Stimulated activated naive B cell treated with anti-CD40 and anti-IgM and Interleukin-4, amounts not matched to agents 10 μg/mL and 1 μg/mL and 100 μg/mL, for 72 hours (primary cell): ENCODE data around the gene CADPS.

ENCODE experiments used
- ATAC-seq, 2 donors: fragments of 150-1000 bp; cut with Tn5 transposase; replicated peaks; 2 replicates each; pipeline ENCODE4 v1.10.0; 2021; ENCODE audit warnings: moderate library complexity in 1 of 2
- DNase-seq: peaks from one replicate; pipeline ENCODE4 v3.0.0; 2021
- H3K27ac Mint-ChIP-seq: one replicate; pipeline ENCODE4 v1.8.0; 2022; ENCODE audit warnings: mild to moderate bottlenecking, mixed read lengths
- H3K27me3 Mint-ChIP-seq, 2 donors: one replicate each; pipeline ENCODE4 v1.8.0; 2022; ENCODE audit warnings: mixed read lengths in 2 of 2
- H3K36me3 Mint-ChIP-seq, 2 donors: one replicate each; pipeline ENCODE4 v1.8.0; 2022; ENCODE audit warnings: mixed read lengths in 2 of 2, mild to moderate bottlenecking in 1 of 2
- H3K4me1 Mint-ChIP-seq, 2 donors: one replicate each; pipeline ENCODE4 v1.8.0; 2022; ENCODE audit warnings: mixed read lengths in 2 of 2, mild to moderate bottlenecking in 1 of 2
- H3K4me3 Mint-ChIP-seq, 2 donors: one replicate each; pipeline ENCODE4 v1.8.0; 2022; ENCODE audit warnings: mild to moderate bottlenecking in 2 of 2, mixed read lengths in 2 of 2, moderate library complexity in 1 of 2
- H3K9me3 Mint-ChIP-seq, 2 donors: one replicate each; pipeline ENCODE4 v1.8.0; 2022; ENCODE audit warnings: mixed read lengths in 2 of 2, mild to moderate bottlenecking in 1 of 2

Gene CADPS

GRCh38 chr3:62621176-62621575 lies 254.0 kb downstream of the CADPS start:
- H3K4me1 Mint-ChIP-seq = no peaks in the 10 kb centered on the region

DNA sequence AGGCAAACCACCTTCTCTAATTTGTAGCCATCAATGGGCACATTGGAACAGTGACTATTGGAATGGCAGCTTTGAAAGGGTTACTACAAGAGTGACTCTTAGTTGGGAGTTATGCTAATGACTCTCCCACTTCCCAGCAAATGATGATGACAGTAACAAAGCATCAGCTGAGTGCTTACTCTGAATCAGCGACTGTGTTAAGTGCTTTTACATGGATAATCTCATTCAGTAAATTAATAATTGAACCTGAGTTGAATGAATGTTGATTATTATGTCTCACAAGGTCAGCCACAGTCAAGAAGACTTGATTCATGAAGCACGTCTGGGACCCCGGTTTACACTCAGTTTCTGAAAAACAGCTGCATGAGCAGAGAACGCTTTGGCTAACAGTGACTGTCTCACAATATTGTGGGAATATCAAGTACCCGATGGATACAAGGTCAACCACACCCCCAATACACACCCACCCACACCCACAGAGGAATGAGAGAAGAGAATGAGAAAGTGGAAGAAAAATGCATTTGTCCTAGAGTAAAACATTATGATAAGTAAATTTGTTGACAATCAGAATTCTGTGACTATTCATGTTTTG lies 259.9 kb downstream of the CADPS start:
- ATAC-seq = no peak
- Mint-ChIP-seq H3K27ac (no peak overlapping the region), H3K9me3 (no peaks in the 10 kb centered on the region), H3K27me3 (no peaks in the 10 kb centered on the region), H3K36me3 (no peaks in the 10 kb centered on the region), H3K4me3 (no peak overlapping the region), H3K4me1 (no peaks in the 10 kb centered on the region)
- no peak for DNase-seq

More at GRCh38 chr3:62621176-62621575, 254.0 kb downstream of the CADPS start:
- H3K27me3 Mint-ChIP-seq = peaks cover 0 to 16% of the 10 kb centered on the region in 2 donors
- no peaks in the 10 kb centered on the region for H3K36me3 Mint-ChIP-seq
- no peak for ATAC-seq
- no peak overlapping the region for H3K27ac Mint-ChIP-seq
- no peak for DNase-seq
- no peaks in the 10 kb centered on the region for H3K9me3 Mint-ChIP-seq
- no peak overlapping the region for H3K4me3 Mint-ChIP-seq

- DNase-seq (no peak), ATAC-seq (no peak)
- Mint-ChIP-seq H3K27me3 (no peaks in the 10 kb centered on the region), H3K27ac (no peak overlapping the region), H3K4me1 (no peaks in the 10 kb centered on the region), H3K9me3 (peaks cover 0 to 1% of the 10 kb centered on the region in 2 donors), H3K36me3 (no peaks in the 10 kb centered on the region), H3K4me3 (no peak overlapping the region)
Observed at GRCh38 chr3:62614527-62614926, 260.7 kb downstream of the CADPS start.

GRCh38 chr3:62611541-62612240 lies 263.5 kb downstream of the CADPS start:
- Mint-ChIP-seq H3K36me3 (no peaks in the 10 kb centered on the region), H3K27ac (no peak overlapping the region), H3K4me1 (no peaks in the 10 kb centered on the region), H3K27me3 (no peaks in the 10 kb centered on the region), H3K9me3 (peaks cover 0 to 3% of the 10 kb centered on the region in 2 donors), H3K4me3 (no peak overlapping the region)
- DNase-seq = no peak
- no peak for ATAC-seq

DNA sequence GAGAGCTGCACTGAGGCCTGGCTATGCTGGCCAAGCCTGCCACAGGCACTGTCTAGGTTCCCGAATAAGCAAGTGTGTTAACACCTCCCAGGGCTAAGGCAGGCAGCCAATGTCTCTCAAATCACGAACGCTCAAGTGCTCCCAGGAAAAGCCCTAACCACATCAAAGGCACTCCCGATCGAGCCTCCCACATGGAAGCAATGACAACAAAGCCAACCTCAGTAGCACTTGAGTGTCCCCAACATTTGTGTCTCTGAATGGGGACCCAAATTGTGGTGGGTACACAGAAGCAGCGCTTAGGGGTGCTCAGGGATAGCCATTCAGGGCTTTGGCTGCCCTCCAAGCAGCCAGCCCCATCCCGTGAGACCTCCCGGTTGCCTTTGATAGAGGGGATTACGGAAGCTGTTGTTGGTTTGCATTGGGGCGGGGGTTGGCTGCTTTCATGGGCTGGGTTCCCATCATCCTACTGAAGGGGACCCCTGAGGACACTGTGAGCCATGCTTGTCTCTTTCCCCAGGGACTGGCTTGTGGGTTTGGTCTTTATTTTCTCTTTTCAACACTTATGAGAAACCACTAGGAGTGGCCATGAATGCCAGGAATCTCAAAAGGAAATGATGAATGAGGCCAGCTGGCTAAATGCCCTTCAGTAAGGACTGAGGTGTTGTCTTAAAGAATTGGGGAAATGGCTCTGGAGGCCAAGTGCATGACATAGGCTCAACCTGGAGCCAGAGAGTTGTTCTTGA lies 267.8 kb downstream of the CADPS start:
- no peak overlapping the region for H3K27ac Mint-ChIP-seq
- H3K4me3 Mint-ChIP-seq = no peak overlapping the region
- H3K9me3 Mint-ChIP-seq = peaks cover 0 to 3% of the 10 kb centered on the region in 2 donors
- no peaks in the 10 kb centered on the region for H3K27me3 Mint-ChIP-seq
- ATAC-seq (no peak), DNase-seq (no peak)
- no peaks in the 10 kb centered on the region for H3K4me1 Mint-ChIP-seq
- H3K36me3 Mint-ChIP-seq = no peaks in the 10 kb centered on the region

GRCh38 chr3:62605413-62606068 lies 269.7 kb downstream of the CADPS start:
- Mint-ChIP-seq H3K4me3 (no peak overlapping the region), H3K4me1 (no peaks in the 10 kb centered on the region), H3K9me3 (peaks cover 0 to 3% of the 10 kb centered on the region in 2 donors), H3K27me3 (no peaks in the 10 kb centered on the region), H3K27ac (no peak overlapping the region), H3K36me3 (no peaks in the 10 kb centered on the region)
- ATAC-seq (no peak), DNase-seq (no peak)

DNA sequence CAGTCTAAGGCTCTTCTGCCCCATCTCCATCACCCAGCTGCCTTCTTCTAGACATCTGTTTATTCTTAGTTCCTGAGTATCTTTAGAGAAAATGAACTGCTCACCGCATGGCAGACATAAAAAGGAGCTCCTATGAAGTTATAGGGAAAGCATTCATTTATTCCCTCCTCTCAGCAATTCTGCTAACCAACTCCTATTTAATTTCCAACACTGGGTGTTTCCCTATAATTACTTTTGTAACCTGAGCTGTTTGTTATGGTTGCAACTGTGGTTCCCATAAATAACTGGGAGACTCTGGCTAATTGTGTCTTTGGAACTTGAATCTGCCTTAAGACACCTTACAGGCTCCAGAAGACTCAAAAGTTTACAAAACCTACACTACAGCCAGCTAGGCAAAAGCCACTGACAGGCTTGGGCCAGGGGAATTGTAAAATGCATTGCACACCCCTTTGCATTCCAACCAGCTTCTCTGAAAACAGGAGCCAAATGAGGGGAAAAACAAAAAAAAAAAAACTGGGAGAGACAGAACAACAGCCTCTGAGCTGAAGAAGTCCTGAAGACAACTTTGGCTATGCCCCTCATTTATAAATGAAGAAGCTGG lies 270.4 kb downstream of the CADPS start:
- Mint-ChIP-seq H3K27ac (no peak overlapping the region), H3K36me3 (no peaks in the 10 kb centered on the region), H3K27me3 (no peaks in the 10 kb centered on the region), H3K9me3 (peaks cover 0 to 2% of the 10 kb centered on the region in 2 donors), H3K4me1 (no peaks in the 10 kb centered on the region), H3K4me3 (no peak overlapping the region)
- DNase-seq = no peak
- ATAC-seq = no peak

- Mint-ChIP-seq H3K27me3 (no peaks in the 10 kb centered on the region), H3K4me3 (no peak overlapping the region), H3K36me3 (no peaks in the 10 kb centered on the region), H3K9me3 (peaks cover 0 to 2% of the 10 kb centered on the region in 2 donors), H3K4me1 (no peaks in the 10 kb centered on the region), H3K27ac (no peak overlapping the region)
- ATAC-seq = no peak
- no peak for DNase-seq
Observed at GRCh38 chr3:62604298-62604697, 270.9 kb downstream of the CADPS start.

DNA sequence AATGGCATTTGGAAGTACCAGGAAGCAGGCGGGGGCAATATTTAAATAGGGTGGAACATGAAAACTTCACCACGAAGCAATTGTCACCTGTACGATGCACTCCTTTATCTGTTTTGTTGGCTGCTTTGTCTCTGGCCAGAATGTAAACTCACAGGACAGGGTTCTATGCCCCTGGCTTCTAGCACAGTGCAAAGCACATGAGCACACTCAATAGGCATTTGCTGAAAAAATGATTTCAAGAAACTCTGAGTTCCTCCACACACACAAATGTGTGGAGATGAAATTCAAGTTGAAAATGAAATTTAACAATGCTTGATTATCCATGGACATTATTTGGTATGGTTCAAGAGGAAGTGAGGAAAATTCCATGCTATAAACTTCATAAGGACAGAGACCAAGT lies 272.2 kb downstream of the CADPS start:
- Mint-ChIP-seq H3K9me3 (peaks cover 0 to 2% of the 10 kb centered on the region in 2 donors), H3K36me3 (no peaks in the 10 kb centered on the region), H3K27ac (no peak overlapping the region), H3K4me1 (no peaks in the 10 kb centered on the region), H3K27me3 (no peaks in the 10 kb centered on the region), H3K4me3 (no peak overlapping the region)
- no peak for ATAC-seq
- DNase-seq = no peak

- Mint-ChIP-seq H3K36me3 (no peaks in the 10 kb centered on the region), H3K27ac (no peak overlapping the region), H3K4me1 (no peaks in the 10 kb centered on the region), H3K9me3 (peaks cover 0 to 2% of the 10 kb centered on the region in 2 donors), H3K27me3 (no peaks in the 10 kb centered on the region), H3K4me3 (no peak overlapping the region)
- ATAC-seq (no peak), DNase-seq (no peak)
Observed at GRCh38 chr3:62602129-62602770, 273.0 kb downstream of the CADPS start.

DNA sequence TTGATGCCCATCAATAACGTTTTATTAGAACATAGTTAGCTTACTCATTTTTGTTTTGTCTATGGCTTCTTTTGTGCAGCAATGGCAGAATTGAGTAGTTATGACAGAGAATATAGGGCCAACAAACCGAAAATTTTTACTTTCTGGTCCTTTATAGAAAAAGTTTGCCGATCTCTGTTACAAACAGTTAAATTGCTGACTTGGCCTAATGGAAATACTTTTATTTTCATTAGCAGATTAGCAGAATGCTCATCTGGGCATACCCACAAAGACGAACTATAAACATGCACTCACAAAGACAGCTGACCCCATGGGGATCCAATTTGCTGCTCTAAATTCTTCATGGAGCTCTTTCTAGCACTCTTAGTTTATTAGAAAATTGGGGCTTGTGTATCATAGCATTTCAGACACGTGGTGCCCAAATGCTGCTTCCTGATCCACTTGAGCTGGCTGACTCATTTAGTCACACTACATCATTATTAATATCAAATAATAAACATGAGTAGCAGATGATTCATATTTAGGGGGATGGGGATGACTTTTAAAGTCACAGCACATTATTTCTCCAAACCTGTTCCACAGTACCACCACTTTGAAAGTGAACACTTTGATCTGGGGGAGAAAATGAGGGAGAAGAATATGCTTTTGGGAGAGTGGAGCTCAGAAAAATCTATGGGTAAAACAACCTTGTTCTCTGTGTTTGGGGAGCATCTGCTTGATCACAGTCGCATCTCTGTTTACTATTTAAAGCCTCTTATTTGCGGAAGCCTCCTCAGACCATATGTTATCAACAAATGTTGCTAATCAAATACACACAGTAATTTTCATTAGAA lies 273.8 kb downstream of the CADPS start:
- H3K9me3 Mint-ChIP-seq = no peaks in the 10 kb centered on the region
- no peaks in the 10 kb centered on the region for H3K36me3 Mint-ChIP-seq
- no peaks in the 10 kb centered on the region for H3K4me1 Mint-ChIP-seq
- H3K27me3 Mint-ChIP-seq = no peaks in the 10 kb centered on the region
- no peak for DNase-seq
- ATAC-seq = no peak
- no peak overlapping the region for H3K27ac Mint-ChIP-seq
- no peak overlapping the region for H3K4me3 Mint-ChIP-seq

- Mint-ChIP-seq H3K27ac (no peak overlapping the region), H3K4me3 (no peak overlapping the region), H3K27me3 (no peaks in the 10 kb centered on the region), H3K4me1 (no peaks in the 10 kb centered on the region), H3K36me3 (no peaks in the 10 kb centered on the region), H3K9me3 (no peaks in the 10 kb centered on the region)
- no peak for ATAC-seq
- no peak for DNase-seq
Observed at GRCh38 chr3:62600033-62600432, 275.2 kb downstream of the CADPS start.

DNA sequence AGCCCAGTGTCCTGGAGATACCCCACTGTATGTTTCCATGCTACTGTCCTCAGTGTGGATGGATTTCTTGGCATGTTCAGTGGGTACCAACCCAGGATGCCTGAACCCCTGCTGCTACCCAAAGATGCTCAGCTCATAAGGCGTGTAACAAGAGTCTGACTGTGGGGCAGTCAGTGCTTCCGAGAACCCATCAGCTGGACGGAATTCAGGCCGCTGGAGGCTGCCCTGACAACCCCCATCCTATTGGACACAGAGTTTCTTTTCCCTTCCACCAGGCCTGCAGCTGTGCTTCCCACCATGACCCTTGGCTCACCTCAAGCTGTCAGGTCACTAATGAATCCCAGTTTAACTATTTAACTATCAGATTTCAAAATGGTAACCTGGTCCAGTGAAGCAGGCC lies 277.7 kb downstream of the CADPS start:
- H3K9me3 Mint-ChIP-seq = no peaks in the 10 kb centered on the region
- ATAC-seq (no peak), DNase-seq (no peak)
- no peak overlapping the region for H3K27ac Mint-ChIP-seq
- H3K4me1 Mint-ChIP-seq = no peaks in the 10 kb centered on the region
- no peak overlapping the region for H3K4me3 Mint-ChIP-seq
- H3K36me3 Mint-ChIP-seq = no peaks in the 10 kb centered on the region
- H3K27me3 Mint-ChIP-seq = no peaks in the 10 kb centered on the region
